ENCODE results near the gene COPS2. TPM values are rescaled to one million over a fixed set of nuclear protein-coding genes. Genes with fewer than 3 reads are reported as not detected.

Gene COPS2
- total and polyA plus RNA-seq, 9 of the 15 experiments (the other 6 are each of a cell fraction or from before 2014, with no cell fraction given), result 66.4 to 154 (median 117) TPM

DNA sequence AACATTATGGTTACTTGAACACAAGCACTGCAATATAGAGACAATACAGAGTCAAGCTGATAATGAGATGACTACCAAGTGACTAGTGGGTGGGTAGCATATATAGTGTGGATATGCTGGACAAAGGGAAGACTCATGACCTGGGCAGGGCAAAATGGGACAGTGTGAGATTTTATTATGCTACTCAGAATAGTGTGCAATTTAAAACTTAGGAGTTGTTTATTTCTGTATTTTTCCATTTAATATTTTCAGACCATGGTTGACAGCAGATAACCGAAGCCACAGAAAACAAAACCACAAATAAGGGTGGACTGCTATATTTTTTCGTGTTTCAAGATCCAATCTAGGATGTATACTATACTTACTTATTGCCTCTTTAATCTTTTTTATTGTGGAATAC, 34.2 kb upstream of the COPS2 start:
- FAIRE-seq (no peak), DNase-seq (ENCODE audit: extremely low read depth in 1 of 4, low spot score in 3 of 4) (no peak), ATAC-seq (peak; percentile 54; the same call in 2 of the 3 replicates)
- no peaks in the 10 kb centered on the region for H3K27me3 ChIP-seq (ENCODE audit: control insufficient read depth in 2 of 2, insufficient read depth in 2 of 2, low read length in 2 of 2)
- H3K27ac ChIP-seq (ENCODE audit: extremely low read depth, low read depth, low read length), result no peak overlapping the region
- POLR2A ChIA-PET, result interaction anchor here (1.0 kb wide), 1 partner anchor 17 kb away, joined by 4 read pairs; no protein-coding TSS in a partner anchor
- H3K79me2 ChIP-seq (ENCODE audit: control insufficient read depth, insufficient read depth, low read length), result peaks cover 86% of the 10 kb centered on the region
- no peak overlapping the region for H3K4me3 ChIP-seq
- TF ChIP-seq, protein P1, sequence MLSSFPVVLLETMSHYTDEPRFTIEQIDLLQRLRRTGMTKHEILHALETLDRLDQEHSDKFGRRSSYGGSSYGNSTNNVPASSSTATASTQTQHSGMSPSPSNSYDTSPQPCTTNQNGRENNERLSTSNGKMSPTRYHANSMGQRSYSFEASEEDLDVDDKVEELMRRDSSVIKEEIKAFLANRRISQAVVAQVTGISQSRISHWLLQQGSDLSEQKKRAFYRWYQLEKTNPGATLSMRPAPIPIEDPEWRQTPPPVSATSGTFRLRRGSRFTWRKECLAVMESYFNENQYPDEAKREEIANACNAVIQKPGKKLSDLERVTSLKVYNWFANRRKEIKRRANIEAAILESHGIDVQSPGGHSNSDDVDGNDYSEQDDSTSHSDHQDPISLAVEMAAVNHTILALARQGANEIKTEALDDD (IDR thresholded peaks at IDR 0.05), result peak; percentile 43; the same call in 1 of the 2 replicates
- TF ChIP-seq, protein P2, sequence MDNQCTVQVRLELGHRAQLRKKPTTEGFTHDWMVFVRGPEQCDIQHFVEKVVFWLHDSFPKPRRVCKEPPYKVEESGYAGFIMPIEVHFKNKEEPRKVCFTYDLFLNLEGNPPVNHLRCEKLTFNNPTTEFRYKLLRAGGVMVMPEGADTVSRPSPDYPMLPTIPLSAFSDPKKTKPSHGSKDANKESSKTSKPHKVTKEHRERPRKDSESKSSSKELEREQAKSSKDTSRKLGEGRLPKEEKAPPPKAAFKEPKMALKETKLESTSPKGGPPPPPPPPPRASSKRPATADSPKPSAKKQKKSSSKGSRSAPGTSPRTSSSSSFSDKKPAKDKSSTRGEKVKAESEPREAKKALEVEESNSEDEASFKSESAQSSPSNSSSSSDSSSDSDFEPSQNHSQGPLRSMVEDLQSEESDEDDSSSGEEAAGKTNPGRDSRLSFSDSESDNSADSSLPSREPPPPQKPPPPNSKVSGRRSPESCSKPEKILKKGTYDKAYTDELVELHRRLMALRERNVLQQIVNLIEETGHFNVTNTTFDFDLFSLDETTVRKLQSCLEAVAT (IDR thresholded peaks at IDR 0.05), result no peak
- TF ChIP-seq, protein P3, sequence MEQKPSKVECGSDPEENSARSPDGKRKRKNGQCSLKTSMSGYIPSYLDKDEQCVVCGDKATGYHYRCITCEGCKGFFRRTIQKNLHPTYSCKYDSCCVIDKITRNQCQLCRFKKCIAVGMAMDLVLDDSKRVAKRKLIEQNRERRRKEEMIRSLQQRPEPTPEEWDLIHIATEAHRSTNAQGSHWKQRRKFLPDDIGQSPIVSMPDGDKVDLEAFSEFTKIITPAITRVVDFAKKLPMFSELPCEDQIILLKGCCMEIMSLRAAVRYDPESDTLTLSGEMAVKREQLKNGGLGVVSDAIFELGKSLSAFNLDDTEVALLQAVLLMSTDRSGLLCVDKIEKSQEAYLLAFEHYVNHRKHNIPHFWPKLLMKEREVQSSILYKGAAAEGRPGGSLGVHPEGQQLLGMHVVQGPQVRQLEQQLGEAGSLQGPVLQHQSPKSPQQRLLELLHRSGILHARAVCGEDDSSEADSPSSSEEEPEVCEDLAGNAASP (IDR thresholded peaks at IDR 0.05), result no peak
- TF ChIP-seq, protein P4, sequence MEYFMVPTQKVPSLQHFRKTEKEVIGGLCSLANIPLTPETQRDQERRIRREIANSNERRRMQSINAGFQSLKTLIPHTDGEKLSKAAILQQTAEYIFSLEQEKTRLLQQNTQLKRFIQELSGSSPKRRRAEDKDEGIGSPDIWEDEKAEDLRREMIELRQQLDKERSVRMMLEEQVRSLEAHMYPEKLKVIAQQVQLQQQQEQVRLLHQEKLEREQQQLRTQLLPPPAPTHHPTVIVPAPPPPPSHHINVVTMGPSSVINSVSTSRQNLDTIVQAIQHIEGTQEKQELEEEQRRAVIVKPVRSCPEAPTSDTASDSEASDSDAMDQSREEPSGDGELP (CRISPR knock-in tag; IDR thresholded peaks at IDR 0.05; ENCODE audit: borderline replicate concordance), result no peak
- TF ChIP-seq GATAD2B (IDR thresholded peaks at IDR 0.05; ENCODE audit: borderline replicate concordance), result no peak
- CTCF ChIA-PET (ENCODE audit: low intra/inter-chr PET ratio), result no interaction called here
- in situ Hi-C loops (cut with MboI), result no loop called here
- H3K9me1 ChIP-seq (ENCODE audit: control insufficient read depth, insufficient read depth, low read length), result no peaks in the 10 kb centered on the region
- no peaks in the 10 kb centered on the region; the same call in 1 of the 2 replicates for H4K20me1 ChIP-seq (replicated peaks; ENCODE audit: control insufficient read depth, insufficient read depth, low read length)
- WGBS (ENCODE audit: insufficient coverage, low coverage, missing lambda C conversion rate), result 31% methylated on average over 2 of the region's 2 CpGs
- no TSS peak for BruUV-seq (replicated peaks)
- peaks cover 8% of the 10 kb centered on the region; the same call in 2 of the 3 replicates for H3K36me3 ChIP-seq (ENCODE audit: control insufficient read depth, insufficient read depth, low read length)
- no peak overlapping the region for H2AFZ ChIP-seq (ENCODE audit: low read depth, low read length)
- H3K9me3 ChIP-seq (replicated peaks; ENCODE audit: control insufficient read depth, insufficient read depth, low read depth, low read length), result no peaks in the 10 kb centered on the region
- H3K4me2 ChIP-seq (ENCODE audit: insufficient read depth, low read length), result no peak overlapping the region
- intact Hi-C loops (cut with micrococcal nuclease), result no loop called here
- H3K4me1 ChIP-seq (replicated peaks in 1 of 2; ENCODE audit: control insufficient read depth in 2 of 2, insufficient read depth in 2 of 2, low read length in 2 of 2), result peaks cover 0 to 5% of the 10 kb centered on the region in 2 experiments; a peak in 2 of 5 replicates
- no peak overlapping the region for H3K9ac ChIP-seq (ENCODE audit: insufficient read depth in 1 of 2, low read depth in 2 of 2, low read length in 2 of 2)
